Measurements from ENCODE around the gene NMRAL1. TPM values are rescaled to one million over a fixed set of nuclear protein-coding genes. Genes with fewer than 3 reads are reported as not detected.

NMRAL1 gene
- total and polyA plus RNA-seq, 2 experiments from 2014 or later, result 50.7 to 61.7 TPM

DNA sequence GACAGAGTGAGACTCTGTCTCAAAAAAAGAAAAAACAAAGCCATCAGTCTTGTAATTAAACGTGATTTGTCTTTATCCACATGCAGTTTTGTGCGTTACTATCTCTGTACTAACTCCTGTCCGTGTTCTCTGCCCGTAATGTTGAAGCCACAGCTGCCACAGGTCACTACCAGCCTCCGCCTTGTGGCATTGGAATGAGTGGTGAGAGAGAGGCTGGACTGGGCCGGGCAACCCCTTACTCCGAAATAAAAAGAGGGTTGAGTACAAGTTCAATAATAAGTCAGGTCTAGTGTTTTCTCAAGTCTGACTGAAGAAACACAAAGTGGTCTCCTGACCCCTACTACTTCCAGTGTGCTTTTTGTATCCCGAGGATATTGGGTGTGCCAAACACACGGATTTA lies 43.4 kb downstream of the NMRAL1 start:
- H3K4me3 ChIP-seq, result no peak overlapping the region
- Mint-ChIP-seq H3K36me3 (ENCODE audit: low read depth) (peaks cover 32% of the 10 kb centered on the region), H3K4me3 (no peak overlapping the region), H3K9me3 (no peaks in the 10 kb centered on the region), H3K27ac (no peak overlapping the region), H3K4me1 (peaks cover 11% of the 10 kb centered on the region), H3K27me3 (ENCODE audit: insufficient read depth, low read depth, poor library complexity) (peaks cover 4% of the 10 kb centered on the region)
- no peak overlapping the region for H2AFZ ChIP-seq
- DNase-seq (ENCODE audit: low spot score) (no peak), ATAC-seq (no peak)
- no peaks in the 10 kb centered on the region for H3K27me3 ChIP-seq (ENCODE audit: insufficient read depth)
- no peak overlapping the region for H3K27ac ChIP-seq (ENCODE audit: low read depth)
- H3K4me2 ChIP-seq, result no peak overlapping the region
- H3F3A ChIP-seq (replicated peaks; ENCODE audit: low read depth), result 0 out of 2 replicates have a peak, but pooled peaks cover 4% of the 10 kb centered on the region
- peaks cover 21% of the 10 kb centered on the region; the same call in 1 of the 2 replicates for H3K36me3 ChIP-seq (ENCODE audit: insufficient read depth)
- H4K20me1 ChIP-seq (replicated peaks; ENCODE audit: insufficient read depth), result peaks cover 22% of the 10 kb centered on the region
- peaks cover 44% of the 10 kb centered on the region for H3K79me2 ChIP-seq (replicated peaks; ENCODE audit: insufficient read depth)
- peaks cover 11% of the 10 kb centered on the region for H3K4me1 ChIP-seq (ENCODE audit: insufficient read depth)
- TF ChIP-seq STAT1 (IDR thresholded peaks at IDR 0.05; ENCODE audit: unreplicated experiment) (no peak), EZH2 (IDR thresholded peaks at IDR 0.05; ENCODE audit: low read depth, unreplicated experiment) (no peak)
- TF ChIP-seq, protein P1, sequence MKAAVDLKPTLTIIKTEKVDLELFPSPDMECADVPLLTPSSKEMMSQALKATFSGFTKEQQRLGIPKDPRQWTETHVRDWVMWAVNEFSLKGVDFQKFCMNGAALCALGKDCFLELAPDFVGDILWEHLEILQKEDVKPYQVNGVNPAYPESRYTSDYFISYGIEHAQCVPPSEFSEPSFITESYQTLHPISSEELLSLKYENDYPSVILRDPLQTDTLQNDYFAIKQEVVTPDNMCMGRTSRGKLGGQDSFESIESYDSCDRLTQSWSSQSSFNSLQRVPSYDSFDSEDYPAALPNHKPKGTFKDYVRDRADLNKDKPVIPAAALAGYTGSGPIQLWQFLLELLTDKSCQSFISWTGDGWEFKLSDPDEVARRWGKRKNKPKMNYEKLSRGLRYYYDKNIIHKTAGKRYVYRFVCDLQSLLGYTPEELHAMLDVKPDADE (IDR thresholded peaks at IDR 0.05), result no peak
- H3K9me2 ChIP-seq (ENCODE audit: insufficient read depth), result no peaks in the 10 kb centered on the region

DNA sequence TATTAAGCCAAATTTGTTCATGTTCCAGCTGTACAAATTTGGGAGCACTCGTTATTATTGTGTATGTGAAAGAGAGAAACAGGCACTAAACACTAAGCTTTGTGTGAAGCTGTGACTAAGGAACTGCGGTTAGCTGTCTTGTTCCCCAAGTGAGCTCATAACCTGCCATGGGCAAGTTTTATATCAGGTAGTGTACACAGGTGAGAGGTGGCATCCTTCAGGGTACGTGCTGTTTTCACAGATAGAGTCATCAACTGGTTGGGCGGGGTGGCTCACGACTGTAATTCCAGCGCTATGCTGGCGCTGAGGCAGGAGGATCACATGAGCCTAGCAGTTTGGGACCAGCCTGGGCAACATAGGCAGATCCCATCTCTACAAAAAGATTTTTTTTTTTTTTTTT lies 45.9 kb downstream of the NMRAL1 start:
- Mint-ChIP-seq H3K27me3 (ENCODE audit: insufficient read depth, low read depth, poor library complexity) (peaks cover 11% of the 10 kb centered on the region), H3K27ac (no peak overlapping the region), H3K4me1 (peaks cover 16% of the 10 kb centered on the region), H3K4me3 (no peak overlapping the region), H3K36me3 (ENCODE audit: low read depth) (peaks cover 19% of the 10 kb centered on the region), H3K9me3 (no peaks in the 10 kb centered on the region)
- TF ChIP-seq JUNB (IDR thresholded peaks at IDR 0.05; ENCODE audit: unreplicated experiment) (no peak), EZH2 (IDR thresholded peaks at IDR 0.05; ENCODE audit: low read depth, unreplicated experiment) (no peak)
- no peak overlapping the region for H3K4me3 ChIP-seq
- peaks cover 13% of the 10 kb centered on the region for H4K20me1 ChIP-seq (replicated peaks; ENCODE audit: insufficient read depth)
- H3K27ac ChIP-seq (ENCODE audit: low read depth), result no peak overlapping the region
- H3K27me3 ChIP-seq (ENCODE audit: insufficient read depth), result no peaks in the 10 kb centered on the region
- H3K4me2 ChIP-seq, result no peak overlapping the region
- H3K4me1 ChIP-seq (ENCODE audit: insufficient read depth), result peaks cover 16% of the 10 kb centered on the region
- peaks cover 47% of the 10 kb centered on the region for H3K79me2 ChIP-seq (replicated peaks; ENCODE audit: insufficient read depth)
- H3K9me2 ChIP-seq (ENCODE audit: insufficient read depth), result no peaks in the 10 kb centered on the region
- DNase-seq (ENCODE audit: low spot score), result no peak
- H2AFZ ChIP-seq, result no peak overlapping the region
- ATAC-seq, result no peak
- H3K36me3 ChIP-seq (ENCODE audit: insufficient read depth), result peaks cover 6% of the 10 kb centered on the region; the same call in 1 of the 2 replicates
- H3F3A ChIP-seq (replicated peaks; ENCODE audit: low read depth), result 0 out of 2 replicates have a peak, but pooled peaks cover 4% of the 10 kb centered on the region

DNA sequence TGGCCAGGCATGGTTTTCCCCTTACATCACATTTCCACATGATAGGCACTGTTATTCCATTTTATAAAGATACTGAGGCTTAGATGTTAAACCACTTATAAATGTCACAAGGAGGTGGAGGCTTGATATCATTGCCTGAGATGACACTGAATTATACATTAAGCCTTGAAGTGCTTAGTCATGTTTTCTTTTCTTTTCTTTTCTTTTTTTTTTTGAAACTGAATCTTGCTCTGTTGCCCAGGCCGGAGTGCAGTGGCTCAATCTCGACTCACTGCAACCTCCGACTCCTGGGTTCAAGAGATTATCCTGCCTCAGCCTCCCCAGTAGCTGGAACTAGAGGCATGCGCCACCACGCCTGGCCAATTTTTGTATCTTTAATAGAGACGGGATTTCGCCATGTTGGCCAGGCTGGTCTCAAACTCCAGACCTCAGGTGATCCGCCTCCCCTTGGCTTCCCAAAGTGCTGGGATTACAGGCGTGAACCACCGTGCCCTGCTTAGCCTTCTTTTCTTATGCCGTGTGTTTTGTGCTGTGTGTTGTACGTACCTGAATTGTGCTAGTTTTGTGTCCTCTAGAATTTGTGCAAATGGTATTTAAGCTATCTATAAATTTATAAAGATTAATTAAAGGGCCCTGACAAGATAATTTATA lies 47.6 kb downstream of the NMRAL1 start:
- Histone ChIP-seq H3K27me3 (ENCODE audit: insufficient read depth) (no peaks in the 10 kb centered on the region), H3K27ac (ENCODE audit: low read depth) (peak overlapping the region; percentile 16; the same call in 1 of the 2 replicates), H2AFZ (no peak overlapping the region), H4K20me1 (replicated peaks; ENCODE audit: insufficient read depth) (peaks cover 10% of the 10 kb centered on the region), H3K4me2 (peak overlapping the region; percentile 96), H3K9me2 (ENCODE audit: insufficient read depth) (no peaks in the 10 kb centered on the region), H3K79me2 (replicated peaks; ENCODE audit: insufficient read depth) (peaks cover 47% of the 10 kb centered on the region), H3K4me3 (peak overlapping the region; percentile 67), H3K4me1 (ENCODE audit: insufficient read depth) (peaks cover 16% of the 10 kb centered on the region), H3K36me3 (ENCODE audit: insufficient read depth) (peaks cover 5% of the 10 kb centered on the region; the same call in 1 of the 2 replicates), H3F3A (replicated peaks; ENCODE audit: low read depth) (0 out of 2 replicates have a peak, but pooled peaks cover 4% of the 10 kb centered on the region)
- peaks cover 17% of the 10 kb centered on the region for H3K36me3 Mint-ChIP-seq (ENCODE audit: low read depth)
- ATAC-seq (no peak), DNase-seq (ENCODE audit: low spot score) (no peak)
- TF ChIP-seq, protein P1 (IDR thresholded peaks at IDR 0.05), result no peak
- TF ChIP-seq ZNF114 (CRISPR knock-in tag; IDR thresholded peaks at IDR 0.05), result no peak
- TF ChIP-seq JUNB (IDR thresholded peaks at IDR 0.05; ENCODE audit: unreplicated experiment), result no peak
- TF ChIP-seq, protein P2, sequence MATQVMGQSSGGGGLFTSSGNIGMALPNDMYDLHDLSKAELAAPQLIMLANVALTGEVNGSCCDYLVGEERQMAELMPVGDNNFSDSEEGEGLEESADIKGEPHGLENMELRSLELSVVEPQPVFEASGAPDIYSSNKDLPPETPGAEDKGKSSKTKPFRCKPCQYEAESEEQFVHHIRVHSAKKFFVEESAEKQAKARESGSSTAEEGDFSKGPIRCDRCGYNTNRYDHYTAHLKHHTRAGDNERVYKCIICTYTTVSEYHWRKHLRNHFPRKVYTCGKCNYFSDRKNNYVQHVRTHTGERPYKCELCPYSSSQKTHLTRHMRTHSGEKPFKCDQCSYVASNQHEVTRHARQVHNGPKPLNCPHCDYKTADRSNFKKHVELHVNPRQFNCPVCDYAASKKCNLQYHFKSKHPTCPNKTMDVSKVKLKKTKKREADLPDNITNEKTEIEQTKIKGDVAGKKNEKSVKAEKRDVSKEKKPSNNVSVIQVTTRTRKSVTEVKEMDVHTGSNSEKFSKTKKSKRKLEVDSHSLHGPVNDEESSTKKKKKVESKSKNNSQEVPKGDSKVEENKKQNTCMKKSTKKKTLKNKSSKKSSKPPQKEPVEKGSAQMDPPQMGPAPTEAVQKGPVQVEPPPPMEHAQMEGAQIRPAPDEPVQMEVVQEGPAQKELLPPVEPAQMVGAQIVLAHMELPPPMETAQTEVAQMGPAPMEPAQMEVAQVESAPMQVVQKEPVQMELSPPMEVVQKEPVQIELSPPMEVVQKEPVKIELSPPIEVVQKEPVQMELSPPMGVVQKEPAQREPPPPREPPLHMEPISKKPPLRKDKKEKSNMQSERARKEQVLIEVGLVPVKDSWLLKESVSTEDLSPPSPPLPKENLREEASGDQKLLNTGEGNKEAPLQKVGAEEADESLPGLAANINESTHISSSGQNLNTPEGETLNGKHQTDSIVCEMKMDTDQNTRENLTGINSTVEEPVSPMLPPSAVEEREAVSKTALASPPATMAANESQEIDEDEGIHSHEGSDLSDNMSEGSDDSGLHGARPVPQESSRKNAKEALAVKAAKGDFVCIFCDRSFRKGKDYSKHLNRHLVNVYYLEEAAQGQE (IDR thresholded peaks at IDR 0.05; ENCODE audit: unreplicated experiment), result no peak
- TF ChIP-seq STAT1 (IDR thresholded peaks at IDR 0.05; ENCODE audit: unreplicated experiment), result no peak
- H3K27ac Mint-ChIP-seq, result peak overlapping the region; percentile 97
- peak overlapping the region; percentile 97 for H3K4me3 Mint-ChIP-seq
- H3K4me1 Mint-ChIP-seq, result peaks cover 16% of the 10 kb centered on the region
- peaks cover 11% of the 10 kb centered on the region for H3K27me3 Mint-ChIP-seq (ENCODE audit: insufficient read depth, low read depth, poor library complexity)
- no peaks in the 10 kb centered on the region for H3K9me3 Mint-ChIP-seq

Measured in GM23338 (cell line).